VCaP (cell line): Measurements from ENCODE around the gene TXNDC12.

Experiments
- H3K27ac ChIP-seq: fragments of 450-650 bp; 2 replicates; pipeline ENCODE4 v1.5.1; 2017
- TF ChIP-seq, protein P1 (sequence below): fragments of 450-650 bp; conservative IDR thresholded peaks from 2 replicates; pipeline ENCODE4 v1.5.1; 2017; ENCODE audit warnings: mild to moderate bottlenecking, moderate library complexity

Gene TXNDC12

DNA sequence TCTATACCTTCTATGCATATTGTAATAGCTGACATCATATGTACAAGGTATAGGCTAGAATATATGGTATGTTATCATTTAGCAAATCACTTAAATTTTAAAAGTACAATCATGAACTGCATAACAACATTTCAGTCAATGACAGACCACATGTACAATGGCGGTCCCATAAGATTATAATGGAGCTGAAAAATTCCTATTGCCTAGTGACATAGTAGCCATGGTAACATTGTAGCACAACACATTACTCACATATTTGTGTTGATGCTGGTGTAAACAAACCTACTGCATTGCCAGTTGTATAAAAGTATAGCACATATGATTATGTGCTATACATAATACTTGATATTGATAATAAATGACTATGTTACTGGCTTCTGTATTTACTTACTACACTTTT, 73.4 kb downstream of the TXNDC12 start:
- no peak overlapping the region for H3K27ac ChIP-seq
- TF ChIP-seq, protein P1, sequence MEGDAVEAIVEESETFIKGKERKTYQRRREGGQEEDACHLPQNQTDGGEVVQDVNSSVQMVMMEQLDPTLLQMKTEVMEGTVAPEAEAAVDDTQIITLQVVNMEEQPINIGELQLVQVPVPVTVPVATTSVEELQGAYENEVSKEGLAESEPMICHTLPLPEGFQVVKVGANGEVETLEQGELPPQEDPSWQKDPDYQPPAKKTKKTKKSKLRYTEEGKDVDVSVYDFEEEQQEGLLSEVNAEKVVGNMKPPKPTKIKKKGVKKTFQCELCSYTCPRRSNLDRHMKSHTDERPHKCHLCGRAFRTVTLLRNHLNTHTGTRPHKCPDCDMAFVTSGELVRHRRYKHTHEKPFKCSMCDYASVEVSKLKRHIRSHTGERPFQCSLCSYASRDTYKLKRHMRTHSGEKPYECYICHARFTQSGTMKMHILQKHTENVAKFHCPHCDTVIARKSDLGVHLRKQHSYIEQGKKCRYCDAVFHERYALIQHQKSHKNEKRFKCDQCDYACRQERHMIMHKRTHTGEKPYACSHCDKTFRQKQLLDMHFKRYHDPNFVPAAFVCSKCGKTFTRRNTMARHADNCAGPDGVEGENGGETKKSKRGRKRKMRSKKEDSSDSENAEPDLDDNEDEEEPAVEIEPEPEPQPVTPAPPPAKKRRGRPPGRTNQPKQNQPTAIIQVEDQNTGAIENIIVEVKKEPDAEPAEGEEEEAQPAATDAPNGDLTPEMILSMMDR: no peak

DNA sequence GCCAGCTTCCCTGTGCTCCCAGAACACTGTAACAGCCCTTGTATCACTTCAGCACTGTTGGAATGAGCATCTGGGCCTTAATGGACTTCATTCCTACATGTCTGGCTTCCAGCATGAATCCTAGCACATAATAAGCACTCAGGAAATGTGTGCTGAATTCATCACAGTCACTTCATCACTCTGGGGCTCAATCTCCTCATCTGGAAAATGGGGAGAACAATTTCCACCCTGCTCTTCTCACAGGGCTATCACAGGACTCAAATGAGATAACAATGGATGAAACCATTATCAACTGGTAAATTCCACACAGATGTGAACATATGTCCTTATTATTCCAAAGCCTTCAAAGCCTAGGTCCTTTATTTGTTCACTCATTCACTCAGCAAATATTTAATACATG, 76.9 kb downstream of the TXNDC12 start:
- TF ChIP-seq, protein P1: no peak
- no peak overlapping the region for H3K27ac ChIP-seq

DNA sequence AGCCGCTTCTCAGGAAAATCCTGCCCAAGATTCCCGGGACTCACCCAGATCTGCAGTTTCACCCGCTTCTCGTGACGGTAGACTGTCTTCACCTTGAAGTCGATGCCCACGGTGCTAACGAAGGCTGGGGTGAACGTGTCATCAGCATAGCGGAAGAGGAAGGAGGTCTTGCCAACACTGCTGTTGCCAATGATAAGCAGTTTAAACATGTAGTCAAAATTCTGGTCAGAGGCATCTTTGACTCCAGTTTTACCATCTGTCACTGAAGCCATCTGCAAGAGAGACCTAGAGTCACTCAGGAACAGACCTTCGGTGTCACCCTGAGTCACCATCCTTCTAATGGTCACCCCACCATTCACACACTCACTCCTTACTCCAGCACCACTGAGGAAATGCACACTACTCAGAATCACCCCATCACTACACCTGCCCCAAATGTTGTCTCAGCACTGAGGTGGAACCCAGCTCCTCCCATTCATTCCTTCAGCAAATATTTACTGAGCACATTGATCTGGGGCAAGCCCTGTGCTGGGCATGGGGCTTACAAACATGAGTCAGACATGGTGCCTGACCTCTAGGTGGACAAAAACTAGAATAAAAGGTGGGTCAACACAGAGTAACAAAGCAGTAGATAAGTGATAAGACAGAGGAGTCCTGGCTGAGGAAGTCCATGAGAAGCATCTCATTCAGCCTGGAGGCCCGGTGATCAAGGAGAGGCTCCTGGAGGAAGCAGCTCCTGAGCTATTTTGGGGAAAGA, 78.0 kb downstream of the TXNDC12 start:
- H3K27ac ChIP-seq: no peak overlapping the region
- TF ChIP-seq, protein P1: no peak

DNA sequence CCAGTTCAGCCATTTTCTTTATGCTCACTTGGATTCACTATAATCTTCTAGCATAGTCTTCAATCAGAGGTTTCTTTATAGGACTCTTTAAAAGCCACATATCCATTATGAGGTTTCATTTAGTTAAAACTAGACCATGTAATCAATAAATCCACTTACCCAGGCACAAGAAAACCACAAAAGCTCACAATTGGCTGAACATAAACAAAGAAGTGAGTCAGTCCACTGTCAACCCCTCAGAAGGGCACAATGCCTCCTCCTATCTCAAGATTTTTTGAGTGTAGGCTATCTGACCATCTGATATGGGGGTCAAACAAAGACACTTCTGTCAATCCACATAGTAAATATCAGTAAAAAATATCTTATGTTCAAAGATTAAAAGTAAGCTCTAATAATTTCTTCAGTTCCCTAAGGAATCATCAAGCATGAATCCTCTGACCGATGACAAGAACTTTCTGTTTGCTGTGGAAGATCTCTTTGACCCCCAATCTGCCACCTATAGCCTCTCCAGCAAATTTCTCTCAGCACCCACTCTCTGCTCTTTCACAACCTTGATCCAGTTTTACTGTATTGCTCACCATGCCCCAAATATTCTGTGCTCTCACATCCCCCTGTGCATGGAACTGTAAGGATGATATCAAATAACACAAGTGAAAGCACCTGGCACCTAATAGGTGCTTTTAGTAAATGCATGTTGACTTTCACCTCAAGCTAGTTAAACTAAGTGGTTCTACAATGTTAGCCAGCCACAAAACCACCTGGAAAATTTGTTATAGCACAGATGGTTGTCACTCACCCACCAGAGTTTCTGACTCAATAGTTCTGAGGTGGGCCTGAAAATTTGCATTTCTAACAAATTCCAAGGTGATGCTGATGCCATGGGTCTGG, 81.2 kb downstream of the TXNDC12 start:
- no peak overlapping the region for H3K27ac ChIP-seq
- TF ChIP-seq, protein P1: no peak
